WTC11 (cell line): ENCODE results near the gene OR10A4.

Experiments used
- ATF6 ChIP-seq: sonication (generic); formaldehyde crosslinking; IDR thresholded peaks from 2 replicates; pipeline ENCODE4 v1.8.1; 2023; ENCODE audit warnings: mild to moderate bottlenecking, missing genetic modification reagents
- E2F1 ChIP-seq: sonication (generic); formaldehyde crosslinking; IDR thresholded peaks from 2 replicates; pipeline ENCODE4 v1.8.0; 2022; ENCODE audit warnings: mild to moderate bottlenecking, missing genetic modification reagents
- ELF4 ChIP-seq: sonication (generic); formaldehyde crosslinking; IDR thresholded peaks from 2 replicates; pipeline ENCODE4 v1.8.1; 2022; ENCODE audit warnings: low read depth, mild to moderate bottlenecking, moderate library complexity, missing genetic modification reagents
- EMX1 ChIP-seq: fragments of 250-450 bp; sonication (Bioruptor Pico); IDR thresholded peaks from 2 replicates; pipeline ENCODE4 v1.8.0; 2021; ENCODE audit warnings: mild to moderate bottlenecking
- FOXK1 ChIP-seq: sonication (generic); formaldehyde crosslinking; IDR thresholded peaks from 2 replicates; pipeline ENCODE4 v1.8.0; 2022; ENCODE audit warnings: mild to moderate bottlenecking, moderate library complexity, missing genetic modification reagents
- JUN ChIP-seq: sonication (generic); formaldehyde crosslinking; IDR thresholded peaks from 2 replicates; pipeline ENCODE4 v1.8.0; 2023; ENCODE audit warnings: mild to moderate bottlenecking, missing genetic modification reagents
- NFATC4 ChIP-seq: fragments of 250-450 bp; sonication (Bioruptor Pico); IDR thresholded peaks from 2 replicates; pipeline ENCODE4 v1.9.0; 2021; ENCODE audit warnings: mild to moderate bottlenecking
- NFE2L1 ChIP-seq: sonication (generic); formaldehyde crosslinking; IDR thresholded peaks from 2 replicates; pipeline ENCODE4 v1.8.1; 2023; ENCODE audit warnings: missing genetic modification reagents
- USF1 ChIP-seq: sonication (generic); formaldehyde crosslinking; IDR thresholded peaks from 2 replicates; pipeline ENCODE4 v1.8.0; 2022; ENCODE audit warnings: mild to moderate bottlenecking, missing genetic modification reagents
- ZNF138 ChIP-seq: sonication (generic); formaldehyde crosslinking; conservative IDR thresholded peaks from 2 replicates; pipeline ENCODE4 v1.8.1; 2022; ENCODE audit warnings: mild to moderate bottlenecking, moderate library complexity, missing genetic modification reagents
- TF ChIP-seq, protein P1 (sequence below): fragments of 200-600 bp; IDR thresholded peaks from 2 replicates; pipeline ENCODE4 v1.8.0; 2022; ENCODE audit warnings: antibody characterized with exemption
- TF ChIP-seq, protein P2 (sequence below): fragments of 250-450 bp; sonication (Bioruptor Pico); IDR thresholded peaks from 2 replicates; pipeline ENCODE4 v1.9.0; 2021; ENCODE audit warnings: mild to moderate bottlenecking
- TF ChIP-seq, protein P3 (sequence below): sonication (generic); formaldehyde crosslinking; IDR thresholded peaks from 2 replicates; pipeline ENCODE4 v1.8.0; 2022; ENCODE audit warnings: mild to moderate bottlenecking, missing genetic modification reagents
- TF ChIP-seq, protein P4 (sequence below): sonication (generic); formaldehyde crosslinking; IDR thresholded peaks from 2 replicates; pipeline ENCODE4 v1.8.0; 2023; ENCODE audit warnings: missing genetic modification reagents, mild to moderate bottlenecking, borderline replicate concordance

DNA sequence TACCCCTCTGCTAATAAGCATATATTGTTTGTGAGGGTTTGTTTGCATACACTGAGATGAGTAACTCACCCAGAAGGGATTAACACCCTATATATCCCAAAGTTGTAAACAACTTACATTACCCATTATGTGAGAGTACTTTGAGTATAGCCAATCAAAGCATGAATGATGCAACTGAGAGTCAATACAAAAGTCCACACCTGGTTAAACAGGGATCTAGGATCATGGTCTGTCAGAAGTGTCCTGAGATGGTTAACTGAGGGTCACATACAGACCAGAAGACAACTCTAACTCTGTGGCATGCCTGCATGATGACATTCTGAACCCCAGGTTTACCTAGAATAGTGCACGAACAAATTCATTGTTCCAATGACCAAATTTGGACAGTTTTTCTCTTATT, 48.3 kb upstream of the OR10A4 start:
- TF ChIP-seq ELF4 (no peak), ATF6 (CRISPR knock-in tag) (no peak), USF1 (CRISPR knock-in tag) (no peak), NFE2L1 (no peak), EMX1 (no peak), FOXK1 (CRISPR knock-in tag) (no peak), JUN (CRISPR knock-in tag) (no peak), ZNF138 (CRISPR knock-in tag) (no peak), E2F1 (no peak), NFATC4 (no peak)
- TF ChIP-seq, protein P1, sequence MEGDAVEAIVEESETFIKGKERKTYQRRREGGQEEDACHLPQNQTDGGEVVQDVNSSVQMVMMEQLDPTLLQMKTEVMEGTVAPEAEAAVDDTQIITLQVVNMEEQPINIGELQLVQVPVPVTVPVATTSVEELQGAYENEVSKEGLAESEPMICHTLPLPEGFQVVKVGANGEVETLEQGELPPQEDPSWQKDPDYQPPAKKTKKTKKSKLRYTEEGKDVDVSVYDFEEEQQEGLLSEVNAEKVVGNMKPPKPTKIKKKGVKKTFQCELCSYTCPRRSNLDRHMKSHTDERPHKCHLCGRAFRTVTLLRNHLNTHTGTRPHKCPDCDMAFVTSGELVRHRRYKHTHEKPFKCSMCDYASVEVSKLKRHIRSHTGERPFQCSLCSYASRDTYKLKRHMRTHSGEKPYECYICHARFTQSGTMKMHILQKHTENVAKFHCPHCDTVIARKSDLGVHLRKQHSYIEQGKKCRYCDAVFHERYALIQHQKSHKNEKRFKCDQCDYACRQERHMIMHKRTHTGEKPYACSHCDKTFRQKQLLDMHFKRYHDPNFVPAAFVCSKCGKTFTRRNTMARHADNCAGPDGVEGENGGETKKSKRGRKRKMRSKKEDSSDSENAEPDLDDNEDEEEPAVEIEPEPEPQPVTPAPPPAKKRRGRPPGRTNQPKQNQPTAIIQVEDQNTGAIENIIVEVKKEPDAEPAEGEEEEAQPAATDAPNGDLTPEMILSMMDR, result no peak
- TF ChIP-seq, protein P2, sequence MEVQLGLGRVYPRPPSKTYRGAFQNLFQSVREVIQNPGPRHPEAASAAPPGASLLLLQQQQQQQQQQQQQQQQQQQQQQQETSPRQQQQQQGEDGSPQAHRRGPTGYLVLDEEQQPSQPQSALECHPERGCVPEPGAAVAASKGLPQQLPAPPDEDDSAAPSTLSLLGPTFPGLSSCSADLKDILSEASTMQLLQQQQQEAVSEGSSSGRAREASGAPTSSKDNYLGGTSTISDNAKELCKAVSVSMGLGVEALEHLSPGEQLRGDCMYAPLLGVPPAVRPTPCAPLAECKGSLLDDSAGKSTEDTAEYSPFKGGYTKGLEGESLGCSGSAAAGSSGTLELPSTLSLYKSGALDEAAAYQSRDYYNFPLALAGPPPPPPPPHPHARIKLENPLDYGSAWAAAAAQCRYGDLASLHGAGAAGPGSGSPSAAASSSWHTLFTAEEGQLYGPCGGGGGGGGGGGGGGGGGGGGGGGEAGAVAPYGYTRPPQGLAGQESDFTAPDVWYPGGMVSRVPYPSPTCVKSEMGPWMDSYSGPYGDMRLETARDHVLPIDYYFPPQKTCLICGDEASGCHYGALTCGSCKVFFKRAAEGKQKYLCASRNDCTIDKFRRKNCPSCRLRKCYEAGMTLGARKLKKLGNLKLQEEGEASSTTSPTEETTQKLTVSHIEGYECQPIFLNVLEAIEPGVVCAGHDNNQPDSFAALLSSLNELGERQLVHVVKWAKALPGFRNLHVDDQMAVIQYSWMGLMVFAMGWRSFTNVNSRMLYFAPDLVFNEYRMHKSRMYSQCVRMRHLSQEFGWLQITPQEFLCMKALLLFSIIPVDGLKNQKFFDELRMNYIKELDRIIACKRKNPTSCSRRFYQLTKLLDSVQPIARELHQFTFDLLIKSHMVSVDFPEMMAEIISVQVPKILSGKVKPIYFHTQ (CRISPR knock-in tag), result no peak
- TF ChIP-seq, protein P3, sequence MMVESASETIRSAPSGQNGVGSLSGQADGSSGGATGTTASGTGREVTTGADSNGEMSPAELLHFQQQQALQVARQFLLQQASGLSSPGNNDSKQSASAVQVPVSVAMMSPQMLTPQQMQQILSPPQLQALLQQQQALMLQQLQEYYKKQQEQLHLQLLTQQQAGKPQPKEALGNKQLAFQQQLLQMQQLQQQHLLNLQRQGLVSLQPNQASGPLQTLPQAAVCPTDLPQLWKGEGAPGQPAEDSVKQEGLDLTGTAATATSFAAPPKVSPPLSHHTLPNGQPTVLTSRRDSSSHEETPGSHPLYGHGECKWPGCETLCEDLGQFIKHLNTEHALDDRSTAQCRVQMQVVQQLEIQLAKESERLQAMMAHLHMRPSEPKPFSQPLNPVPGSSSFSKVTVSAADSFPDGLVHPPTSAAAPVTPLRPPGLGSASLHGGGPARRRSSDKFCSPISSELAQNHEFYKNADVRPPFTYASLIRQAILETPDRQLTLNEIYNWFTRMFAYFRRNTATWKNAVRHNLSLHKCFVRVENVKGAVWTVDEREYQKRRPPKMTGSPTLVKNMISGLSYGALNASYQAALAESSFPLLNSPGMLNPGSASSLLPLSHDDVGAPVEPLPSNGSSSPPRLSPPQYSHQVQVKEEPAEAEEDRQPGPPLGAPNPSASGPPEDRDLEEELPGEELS (CRISPR knock-in tag), result no peak
- TF ChIP-seq, protein P4, sequence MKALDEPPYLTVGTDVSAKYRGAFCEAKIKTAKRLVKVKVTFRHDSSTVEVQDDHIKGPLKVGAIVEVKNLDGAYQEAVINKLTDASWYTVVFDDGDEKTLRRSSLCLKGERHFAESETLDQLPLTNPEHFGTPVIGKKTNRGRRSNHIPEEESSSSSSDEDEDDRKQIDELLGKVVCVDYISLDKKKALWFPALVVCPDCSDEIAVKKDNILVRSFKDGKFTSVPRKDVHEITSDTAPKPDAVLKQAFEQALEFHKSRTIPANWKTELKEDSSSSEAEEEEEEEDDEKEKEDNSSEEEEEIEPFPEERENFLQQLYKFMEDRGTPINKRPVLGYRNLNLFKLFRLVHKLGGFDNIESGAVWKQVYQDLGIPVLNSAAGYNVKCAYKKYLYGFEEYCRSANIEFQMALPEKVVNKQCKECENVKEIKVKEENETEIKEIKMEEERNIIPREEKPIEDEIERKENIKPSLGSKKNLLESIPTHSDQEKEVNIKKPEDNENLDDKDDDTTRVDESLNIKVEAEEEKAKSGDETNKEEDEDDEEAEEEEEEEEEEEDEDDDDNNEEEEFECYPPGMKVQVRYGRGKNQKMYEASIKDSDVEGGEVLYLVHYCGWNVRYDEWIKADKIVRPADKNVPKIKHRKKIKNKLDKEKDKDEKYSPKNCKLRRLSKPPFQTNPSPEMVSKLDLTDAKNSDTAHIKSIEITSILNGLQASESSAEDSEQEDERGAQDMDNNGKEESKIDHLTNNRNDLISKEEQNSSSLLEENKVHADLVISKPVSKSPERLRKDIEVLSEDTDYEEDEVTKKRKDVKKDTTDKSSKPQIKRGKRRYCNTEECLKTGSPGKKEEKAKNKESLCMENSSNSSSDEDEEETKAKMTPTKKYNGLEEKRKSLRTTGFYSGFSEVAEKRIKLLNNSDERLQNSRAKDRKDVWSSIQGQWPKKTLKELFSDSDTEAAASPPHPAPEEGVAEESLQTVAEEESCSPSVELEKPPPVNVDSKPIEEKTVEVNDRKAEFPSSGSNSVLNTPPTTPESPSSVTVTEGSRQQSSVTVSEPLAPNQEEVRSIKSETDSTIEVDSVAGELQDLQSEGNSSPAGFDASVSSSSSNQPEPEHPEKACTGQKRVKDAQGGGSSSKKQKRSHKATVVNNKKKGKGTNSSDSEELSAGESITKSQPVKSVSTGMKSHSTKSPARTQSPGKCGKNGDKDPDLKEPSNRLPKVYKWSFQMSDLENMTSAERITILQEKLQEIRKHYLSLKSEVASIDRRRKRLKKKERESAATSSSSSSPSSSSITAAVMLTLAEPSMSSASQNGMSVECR, result no peak
